ENCODE measurements around the gene OR8D1. TPM values are rescaled to one million over a fixed set of nuclear protein-coding genes. Genes with fewer than 3 reads are reported as not detected.

OR8D1 gene
- total and polyA plus RNA-seq, 9 of the 15 experiments (the other 6 are each of a cell fraction or from before 2014, with no cell fraction given), result 0.08 to 0.55 TPM; not detected in 7

GRCh38 chr11:124322356-124322755 is 8.6 kb upstream of the OR8D1 start:
- in situ Hi-C loops (cut with MboI), result no loop called here
- WGBS (ENCODE audit: insufficient coverage, low coverage, missing lambda C conversion rate), result 90% methylated on average over 1 of the region's 1 CpG

DNA sequence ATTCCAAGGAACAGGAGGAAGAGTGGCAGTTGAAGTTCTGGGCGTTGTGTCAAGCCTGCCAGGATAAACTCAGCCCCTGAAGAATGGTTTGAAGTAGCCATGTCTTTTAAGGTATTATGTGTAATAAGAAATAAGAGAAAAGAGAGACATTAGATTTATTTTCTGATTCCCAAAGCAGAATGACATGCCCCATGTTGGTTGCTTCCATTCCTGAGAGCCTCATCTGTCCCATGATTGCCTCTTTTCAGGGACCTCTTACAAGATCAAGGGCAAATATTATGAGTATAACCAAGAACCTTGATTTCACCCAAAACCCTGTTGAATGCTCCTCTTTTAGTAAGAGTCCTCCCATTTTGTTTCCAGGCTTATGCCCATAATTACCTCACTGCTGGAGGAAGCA is 6.3 kb upstream of the OR8D1 start, which contains the start of gene OR8D2:
Gene OR8D2 (minus strand): TSS at position 101 of the 400 bp plus-strand sequence. CDS start 0 bp downstream, at position 101.
- H2AFZ ChIP-seq (ENCODE audit: low read depth, low read length), result no peak within 1 kb of the TSS
- no TSS peak for BruUV-seq (replicated peaks)
- ChIA-PET POLR2A (interaction anchor here (0.7 kb wide), 1 partner anchor 240 kb away, joined by 3 read pairs; no protein-coding TSS in a partner anchor), CTCF (ENCODE audit: low intra/inter-chr PET ratio) (no interaction called here)
- H3K79me2 ChIP-seq (ENCODE audit: control insufficient read depth, insufficient read depth, low read length), result no peaks in the 10 kb centered on the region
- H4K20me1 ChIP-seq (replicated peaks; ENCODE audit: control insufficient read depth, insufficient read depth, low read length), result no peaks in the 10 kb centered on the region
- ATAC-seq (no peak), DNase-seq (ENCODE audit: extremely low read depth in 1 of 4, low spot score in 3 of 4) (no peak), FAIRE-seq (no peak)
- in situ Hi-C loops (cut with MboI), result no loop called here
- WGBS (ENCODE audit: insufficient coverage, low coverage, missing lambda C conversion rate), result 33% methylated on average over 1 of the region's 1 CpG
- H3K4me3 ChIP-seq, result no peak within 1 kb of the TSS
- H3K36me3 ChIP-seq (ENCODE audit: control insufficient read depth, insufficient read depth, low read length), result no peaks in the 10 kb centered on the region
- no peak within 1 kb of the TSS for H3K4me2 ChIP-seq (ENCODE audit: insufficient read depth, low read length)
- TF ChIP-seq, protein P1, sequence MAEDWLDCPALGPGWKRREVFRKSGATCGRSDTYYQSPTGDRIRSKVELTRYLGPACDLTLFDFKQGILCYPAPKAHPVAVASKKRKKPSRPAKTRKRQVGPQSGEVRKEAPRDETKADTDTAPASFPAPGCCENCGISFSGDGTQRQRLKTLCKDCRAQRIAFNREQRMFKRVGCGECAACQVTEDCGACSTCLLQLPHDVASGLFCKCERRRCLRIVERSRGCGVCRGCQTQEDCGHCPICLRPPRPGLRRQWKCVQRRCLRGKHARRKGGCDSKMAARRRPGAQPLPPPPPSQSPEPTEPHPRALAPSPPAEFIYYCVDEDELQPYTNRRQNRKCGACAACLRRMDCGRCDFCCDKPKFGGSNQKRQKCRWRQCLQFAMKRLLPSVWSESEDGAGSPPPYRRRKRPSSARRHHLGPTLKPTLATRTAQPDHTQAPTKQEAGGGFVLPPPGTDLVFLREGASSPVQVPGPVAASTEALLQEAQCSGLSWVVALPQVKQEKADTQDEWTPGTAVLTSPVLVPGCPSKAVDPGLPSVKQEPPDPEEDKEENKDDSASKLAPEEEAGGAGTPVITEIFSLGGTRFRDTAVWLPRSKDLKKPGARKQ (CRISPR knock-in tag; IDR thresholded peaks at IDR 0.05), result no peak
- TF ChIP-seq FOXK1 (CRISPR knock-in tag; IDR thresholded peaks at IDR 0.05; ENCODE audit: borderline replicate concordance), result no peak
- peaks cover 0 to under 1% of the 10 kb centered on the region in 2 experiments; a peak in 1 of 5 replicates for H3K4me1 ChIP-seq (replicated peaks in 1 of 2; ENCODE audit: control insufficient read depth in 2 of 2, insufficient read depth in 2 of 2, low read length in 2 of 2)
- no peaks in the 10 kb centered on the region for H3K9me3 ChIP-seq (replicated peaks; ENCODE audit: control insufficient read depth, insufficient read depth, low read depth, low read length)
- H3K9me1 ChIP-seq (ENCODE audit: control insufficient read depth, insufficient read depth, low read length), result no peaks in the 10 kb centered on the region
- no peak within 1 kb of the TSS for H3K27ac ChIP-seq (ENCODE audit: extremely low read depth, low read depth, low read length)
- no peaks in the 10 kb centered on the region for H3K27me3 ChIP-seq (ENCODE audit: control insufficient read depth in 2 of 2, insufficient read depth in 2 of 2, low read length in 2 of 2)
- no peak within 1 kb of the TSS for H3K9ac ChIP-seq (ENCODE audit: insufficient read depth in 1 of 2, low read depth in 2 of 2, low read length in 2 of 2)
- intact Hi-C loops (cut with micrococcal nuclease), result loop anchor here (10.0 kb wide), 1 partner anchor 65 kb away; the partner anchor contains the start of gene OR8B2

More at GRCh38 chr11:124322356-124322755, 8.6 kb upstream of the OR8D1 start:
- ATAC-seq, result no peak
- H3K27ac ChIP-seq (ENCODE audit: extremely low read depth, low read depth, low read length), result no peak overlapping the region
- intact Hi-C loops (cut with micrococcal nuclease), result loop anchor here (10.0 kb wide), 1 partner anchor 62 kb away; the partner anchor contains the start of gene OR8B2
- CTCF ChIA-PET (ENCODE audit: low intra/inter-chr PET ratio), result no interaction called here
- no peak overlapping the region for H3K4me2 ChIP-seq (ENCODE audit: insufficient read depth, low read length)
- BruUV-seq (replicated peaks), result no TSS peak
- H3K27me3 ChIP-seq (ENCODE audit: control insufficient read depth in 2 of 2, insufficient read depth in 2 of 2, low read length in 2 of 2), result no peaks in the 10 kb centered on the region
- POLR2A ChIA-PET, result interaction anchor here (1.2 kb wide), 1 partner anchor 17 kb away, joined by 3 read pairs; no protein-coding TSS in a partner anchor
- no peak for FAIRE-seq
- no peaks in the 10 kb centered on the region for H3K36me3 ChIP-seq (ENCODE audit: control insufficient read depth, insufficient read depth, low read length)
- DNase-seq (ENCODE audit: extremely low read depth in 1 of 4, low spot score in 3 of 4), result no peak
- H4K20me1 ChIP-seq (replicated peaks; ENCODE audit: control insufficient read depth, insufficient read depth, low read length), result no peaks in the 10 kb centered on the region
- no peaks in the 10 kb centered on the region for H3K9me1 ChIP-seq (ENCODE audit: control insufficient read depth, insufficient read depth, low read length)
- H3K4me3 ChIP-seq, result no peak overlapping the region
- TF ChIP-seq MEF2A (IDR thresholded peaks at IDR 0.05; ENCODE audit: control insufficient read depth, low read depth, low read length), result peak; percentile 36; the same call in 1 of the 2 replicates
- TF ChIP-seq MTA2 (IDR thresholded peaks at IDR 0.05; ENCODE audit: low read depth), result no peak
- no peak overlapping the region for H3K9ac ChIP-seq (ENCODE audit: insufficient read depth in 1 of 2, low read depth in 2 of 2, low read length in 2 of 2)
- H3K9me3 ChIP-seq (replicated peaks; ENCODE audit: control insufficient read depth, insufficient read depth, low read depth, low read length), result no peaks in the 10 kb centered on the region
- H3K79me2 ChIP-seq (ENCODE audit: control insufficient read depth, insufficient read depth, low read length), result no peaks in the 10 kb centered on the region
- H2AFZ ChIP-seq (ENCODE audit: low read depth, low read length), result no peak overlapping the region
- no peaks in the 10 kb centered on the region for H3K4me1 ChIP-seq (replicated peaks in 1 of 2; ENCODE audit: control insufficient read depth in 2 of 2, insufficient read depth in 2 of 2, low read length in 2 of 2)

Measured in K562 (cell line).